ENCODE measurements around the gene APOBEC4. TPM values are rescaled to one million over a fixed set of nuclear protein-coding genes. Genes with fewer than 3 reads are reported as not detected.

APOBEC4 gene
- total RNA-seq, 4 donors from 2014 or later, result 0.14 TPM; not detected in 3

- intact Hi-C loops (cut with DNase I; ENCODE audit: low total_unique reads), result no loop called here
- H3K4me3 ChIP-seq, result no peak overlapping the region
- no peaks in the 10 kb centered on the region for H3K9me3 ChIP-seq
- H3K27ac ChIP-seq, result no peak overlapping the region
- H3K36me3 ChIP-seq, result no peaks in the 10 kb centered on the region
- H3K4me1 ChIP-seq, result peaks cover 7 to 25% (median 15%) of the 10 kb centered on the region in 4 donors
- TF ChIP-seq CTCF (IDR thresholded peaks at IDR 0.05), result no peak
- TF ChIP-seq POLR2AphosphoS5 (IDR thresholded peaks at IDR 0.05), result no peak
- no peak for TF ChIP-seq EP300 (IDR thresholded peaks at IDR 0.05; ENCODE audit: low read depth)
- no peak for TF ChIP-seq POLR2A (IDR thresholded peaks at IDR 0.05)
- no peaks in the 10 kb centered on the region for H3K27me3 ChIP-seq
- no peak for DNase-seq
- 53 to 76% methylated on average over 3 of the region's 3 CpGs for WGBS, 2 donors (ENCODE audit: low coverage in 1 of 2)
- in situ Hi-C loops (cut with MboI; ENCODE audit: low pct_ligation_motif_present in 1 of 4, low pct_unique_long_range_greater_than_20kb in 1 of 4, low sequenced_read_pairs in 3 of 4), result no loop called here
Observed at GRCh38 chr1:183612407-183612806, 40.7 kb downstream of the APOBEC4 start.

DNA sequence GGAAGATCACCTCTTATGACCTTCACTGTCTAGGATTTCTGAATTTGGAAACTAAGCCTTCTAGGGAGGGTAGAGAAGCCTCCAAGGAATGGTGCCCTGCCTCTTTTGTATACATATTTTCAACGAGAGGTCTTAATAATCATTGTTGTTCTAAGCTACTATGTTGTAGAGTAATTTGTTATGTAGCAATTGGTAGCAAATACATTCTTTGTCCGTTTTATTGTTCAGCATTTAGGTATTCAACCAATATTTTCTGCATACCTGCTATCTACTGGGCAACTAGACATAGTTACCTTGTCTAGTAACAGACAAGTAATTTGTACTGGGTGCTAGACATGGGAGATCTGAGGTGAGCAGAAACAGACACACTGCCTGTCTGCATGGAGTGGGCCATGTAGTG is 42.1 kb downstream of the APOBEC4 start:
- intact Hi-C loops (cut with DNase I; ENCODE audit: low total_unique reads), result no loop called here
- Histone ChIP-seq H3K27me3 (no peaks in the 10 kb centered on the region), H3K9me3 (no peaks in the 10 kb centered on the region), H3K36me3 (no peaks in the 10 kb centered on the region), H3K4me3 (no peak overlapping the region), H3K27ac (no peak overlapping the region), H3K4me1 (peaks cover 7 to 25% (median 15%) of the 10 kb centered on the region in 4 donors)
- WGBS, 2 donors (ENCODE audit: low coverage in 1 of 2), result 73 to 74% methylated on average over 2 of the region's 2 CpGs
- no peak for DNase-seq
- TF ChIP-seq POLR2A (IDR thresholded peaks at IDR 0.05) (no peak), EP300 (IDR thresholded peaks at IDR 0.05; ENCODE audit: low read depth) (no peak), POLR2AphosphoS5 (IDR thresholded peaks at IDR 0.05) (no peak), CTCF (IDR thresholded peaks at IDR 0.05) (no peak)
- in situ Hi-C loops (cut with MboI; ENCODE audit: low pct_ligation_motif_present in 1 of 4, low pct_unique_long_range_greater_than_20kb in 1 of 4, low sequenced_read_pairs in 3 of 4), result no loop called here

- TF ChIP-seq EP300 (IDR thresholded peaks at IDR 0.05; ENCODE audit: low read depth) (no peak), POLR2A (IDR thresholded peaks at IDR 0.05) (no peak), CTCF (IDR thresholded peaks at IDR 0.05) (no peak), POLR2AphosphoS5 (IDR thresholded peaks at IDR 0.05) (no peak)
- H3K27ac ChIP-seq, result peak overlapping the region; percentile 49 to 66 (median 58)
- no peak for DNase-seq
- WGBS, 2 donors (ENCODE audit: low coverage in 1 of 2), result 47 to 72% methylated on average over 2 to 3 of the region's 3 CpGs
- no peaks in the 10 kb centered on the region for H3K27me3 ChIP-seq
- intact Hi-C loops (cut with DNase I; ENCODE audit: low total_unique reads), result no loop called here
- H3K9me3 ChIP-seq, result no peaks in the 10 kb centered on the region
- no peaks in the 10 kb centered on the region for H3K36me3 ChIP-seq
- H3K4me1 ChIP-seq, result peaks cover 7 to 25% (median 15%) of the 10 kb centered on the region in 4 donors
- no peak overlapping the region for H3K4me3 ChIP-seq
- in situ Hi-C loops (cut with MboI; ENCODE audit: low pct_ligation_motif_present in 1 of 4, low pct_unique_long_range_greater_than_20kb in 1 of 4, low sequenced_read_pairs in 3 of 4), result no loop called here
Observed at GRCh38 chr1:183609759-183610452, 43.2 kb downstream of the APOBEC4 start.

GRCh38 chr1:183609313-183609712 is 43.8 kb downstream of the APOBEC4 start:
- intact Hi-C loops (cut with DNase I; ENCODE audit: low total_unique reads) (no loop called here), in situ Hi-C loops (cut with MboI; ENCODE audit: low pct_ligation_motif_present in 1 of 4, low pct_unique_long_range_greater_than_20kb in 1 of 4, low sequenced_read_pairs in 3 of 4) (no loop called here)
- H3K4me1 ChIP-seq, result peaks cover 7 to 25% (median 15%) of the 10 kb centered on the region in 4 donors
- 46 to 54% methylated on average over 2 to 5 of the region's 5 CpGs for WGBS, 2 donors (ENCODE audit: low coverage in 1 of 2)
- peak; percentile 39 for DNase-seq
- no peaks in the 10 kb centered on the region for H3K27me3 ChIP-seq
- TF ChIP-seq POLR2AphosphoS5 (IDR thresholded peaks at IDR 0.05) (no peak), CTCF (IDR thresholded peaks at IDR 0.05) (peak; percentile 38 to 55 (median 44)), POLR2A (IDR thresholded peaks at IDR 0.05) (no peak), EP300 (IDR thresholded peaks at IDR 0.05; ENCODE audit: low read depth) (no peak)
- H3K9me3 ChIP-seq, result no peaks in the 10 kb centered on the region
- H3K27ac ChIP-seq, result peak overlapping the region; percentile 49 to 66 (median 58)
- no peaks in the 10 kb centered on the region for H3K36me3 ChIP-seq
- no peak overlapping the region for H3K4me3 ChIP-seq

All from transverse colon (tissue), 4 donors.